LHCN-M2 (cell line): ENCODE results near the gene ZFP36. TPM values are rescaled to one million over a fixed set of nuclear protein-coding genes. Genes with fewer than 3 reads are reported as not detected.
A peak's percentile ranks its signal among the peaks of the same experiment; 100 is the strongest.
"Not testable (repeated sequence)": the region's sequence is repeated elsewhere in the genome, so short reads cannot be mapped to it uniquely, and the experiment has no call there.

ENCODE experiments used
- DNase-seq: peaks from one replicate; pipeline ENCODE4 v3.0.0-alpha.2; 2012; ENCODE audit warnings: low read depth
- total RNA-seq: library from RNA; depleted of rRNA; stranded (reverse); fragments of >200 nt; gene quantifications from 2 replicates; pipeline ENCODE4 v1.2.3, GENCODE V29; 2014; rRNA removed

The ZFP36 gene
- total RNA-seq, 1 experiment from 2014 or later = 15.0 TPM

DNA sequence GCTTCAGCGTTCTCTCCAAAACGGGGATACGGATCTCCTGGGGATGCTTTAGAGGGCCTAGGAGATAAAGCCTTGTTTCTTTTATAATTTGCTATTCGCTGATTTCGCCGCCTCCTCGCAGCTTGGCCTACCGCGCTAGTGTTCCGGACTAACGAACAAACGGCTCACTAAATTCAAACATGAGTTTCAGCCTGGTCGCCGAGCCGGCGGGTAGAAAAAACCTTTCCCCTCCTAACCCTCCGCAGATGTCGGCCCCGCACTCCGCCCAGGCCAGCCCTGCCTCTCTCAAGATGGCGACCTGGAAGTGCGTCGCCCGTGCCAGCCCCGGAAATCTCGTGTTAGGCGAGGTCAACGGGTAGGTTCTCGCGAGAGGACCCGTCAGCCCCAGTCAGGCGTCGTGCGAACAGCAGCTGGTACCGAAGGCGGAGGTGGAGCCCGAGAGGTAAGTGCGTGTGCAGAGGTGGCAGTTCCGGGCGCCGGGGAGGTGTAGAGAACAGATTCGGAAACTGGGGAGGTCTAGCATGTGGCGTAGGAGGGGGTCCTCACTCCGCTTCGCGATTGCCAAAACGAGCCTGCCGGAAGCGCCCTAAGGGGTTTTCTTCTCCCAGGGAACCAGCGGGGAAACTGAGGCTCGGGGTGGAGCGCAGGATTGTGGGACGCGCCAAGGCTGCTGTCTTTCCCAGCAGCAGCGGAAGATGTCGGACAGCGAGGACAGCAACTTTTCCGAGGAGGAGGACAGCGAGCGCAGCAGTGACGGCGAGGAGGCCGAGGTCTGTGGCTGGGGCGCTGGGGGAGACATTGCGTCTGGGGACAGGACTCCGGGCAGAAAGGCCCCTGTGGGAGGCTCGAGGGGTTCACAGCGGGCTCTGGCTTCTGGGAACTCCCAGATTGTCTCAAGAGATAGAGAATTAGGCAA is 38.8 kb downstream of the ZFP36 start, which contains the start of gene SUPT5H:
Gene SUPT5H (plus strand): TSS at position 387 of the 916 bp plus-strand sequence. CDS start 309 bp downstream, at position 696.
- DNase-seq = peak; percentile 95

DNA sequence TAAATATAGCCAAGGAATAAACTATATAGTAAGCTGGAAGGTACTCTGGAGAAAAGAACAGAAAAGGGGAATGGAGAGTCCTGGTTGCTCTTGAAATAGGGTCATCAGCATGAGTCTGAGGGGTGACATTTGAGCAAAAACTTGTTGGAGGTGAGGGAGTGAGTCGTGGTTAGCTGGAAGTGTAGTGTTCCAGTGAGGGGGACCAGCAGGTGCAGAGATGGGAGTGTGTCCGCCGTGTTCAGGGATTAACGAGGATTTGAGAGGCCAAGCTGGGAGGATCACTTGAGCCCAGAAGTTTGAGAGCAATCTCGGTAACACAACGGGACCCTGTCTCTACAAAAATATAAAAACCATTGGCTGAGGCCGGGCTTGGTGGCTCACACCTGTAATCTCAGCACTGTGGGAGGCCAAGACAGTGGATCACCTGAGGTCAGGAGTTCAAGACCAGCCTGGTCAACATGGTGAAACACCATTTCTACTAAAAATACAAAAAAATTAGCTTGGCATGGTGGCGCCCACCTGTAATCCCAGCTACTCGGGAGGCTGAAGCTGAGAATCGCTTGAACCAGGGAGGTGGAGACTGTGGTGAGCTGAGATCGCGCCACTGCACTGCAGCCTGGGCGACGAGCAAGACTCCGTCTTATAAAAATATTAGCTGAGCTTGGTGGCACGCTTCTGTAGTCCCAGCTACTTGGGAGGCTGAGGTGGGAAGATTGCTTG is 39.9 kb downstream of the ZFP36 start:
- no peak for DNase-seq

DNA sequence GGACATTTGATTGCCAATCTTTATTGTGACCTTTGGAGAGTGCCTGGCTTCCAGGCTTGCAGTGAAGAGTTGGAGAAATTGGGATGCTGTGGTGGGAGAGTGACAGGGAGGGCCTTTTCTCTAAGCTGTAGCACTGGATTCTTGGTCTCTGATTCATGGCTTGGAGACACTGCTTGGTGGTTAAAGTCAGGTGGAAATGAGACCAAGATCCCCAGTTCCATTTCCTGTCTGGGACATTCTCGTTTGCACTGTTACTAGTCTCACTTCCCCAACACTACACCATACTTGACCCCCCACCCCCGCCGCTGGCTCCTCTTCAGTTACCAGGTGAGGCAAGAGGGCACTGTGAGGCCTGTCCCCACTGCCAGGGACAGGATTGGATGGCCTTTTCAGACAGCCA is 41.6 kb downstream of the ZFP36 start:
- peak; percentile 56 for DNase-seq

DNA sequence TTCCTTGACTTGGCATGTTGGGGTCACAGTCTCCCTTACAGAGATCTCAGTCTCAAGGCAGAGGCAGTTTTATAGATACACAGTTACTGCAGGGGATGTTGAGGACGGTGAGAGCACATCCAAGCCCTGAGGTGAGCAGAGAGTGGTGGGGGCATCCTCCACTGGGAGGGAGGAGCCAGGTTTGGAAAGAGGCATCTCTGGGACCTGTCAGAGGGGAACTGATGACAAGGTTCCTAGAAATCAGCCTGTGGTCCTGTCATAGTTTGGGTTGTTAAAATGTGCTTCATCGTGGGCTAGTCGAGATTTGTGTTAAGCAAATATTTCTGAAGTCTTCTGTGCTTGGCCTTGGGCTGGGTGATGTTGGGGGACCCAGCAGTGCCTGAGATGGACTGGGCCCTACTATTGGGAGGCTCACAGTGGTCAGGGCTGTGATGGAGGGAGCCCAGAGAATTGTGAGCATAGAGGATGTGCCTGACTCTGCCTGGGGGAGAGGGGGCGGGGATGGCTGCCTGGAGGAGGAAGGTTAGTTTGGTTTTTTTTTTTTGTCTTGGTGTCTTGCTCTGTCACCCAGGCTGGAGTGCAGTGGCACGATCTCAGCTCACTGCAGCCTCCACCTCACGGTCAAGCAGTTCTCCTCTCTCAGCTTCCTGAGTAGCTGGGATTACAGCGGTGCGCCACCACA is 42.6 kb downstream of the ZFP36 start:
- DNase-seq = no peak

DNA sequence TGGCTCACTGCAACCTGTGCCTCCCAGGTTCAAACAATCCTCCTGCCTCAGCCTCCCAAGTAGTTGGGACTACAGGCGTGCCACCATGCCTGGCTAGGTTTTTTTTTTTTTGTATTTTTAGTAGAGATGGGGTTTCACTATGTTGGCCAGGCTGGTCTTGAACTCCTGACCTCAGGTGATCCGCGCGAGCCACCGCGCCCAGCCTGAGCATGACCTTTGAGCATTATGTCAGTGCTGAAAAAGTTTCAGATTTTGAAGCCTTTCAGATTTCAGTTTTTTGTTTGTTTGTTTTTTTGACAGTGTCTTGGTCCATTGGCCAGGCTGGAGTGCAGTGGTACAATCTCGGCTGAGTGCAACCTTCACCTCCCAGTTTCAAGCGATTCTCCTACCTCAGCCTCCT is 44.6 kb downstream of the ZFP36 start:
- not testable (repeated sequence) for DNase-seq

Other genes with a start within 250 kb of the ZFP36 start
- not detected in 2 replicates for gene NCCRP1, start 209.9 kb upstream of the ZFP36 start, total RNA-seq
- not detected in 2 replicates for gene SYCN, start 202.6 kb upstream of the ZFP36 start, total RNA-seq
- gene IFNL3, start 161.8 kb upstream of the ZFP36 start, total RNA-seq = not detected in 2 replicates
- gene IFNL4, start 158.0 kb upstream of the ZFP36 start, total RNA-seq = not detected in 2 replicates
- gene IFNL2, start 138.5 kb upstream of the ZFP36 start, total RNA-seq = not detected in 2 replicates
- not detected in 2 replicates for gene IFNL1, start 110.4 kb upstream of the ZFP36 start, total RNA-seq
- 0.13 TPM in 1 of 2 replicates, not detected in the other for gene LRFN1, start 86.0 kb upstream of the ZFP36 start, total RNA-seq
- not detected in 2 replicates for gene GMFG, start 70.8 kb upstream of the ZFP36 start, total RNA-seq
- gene SAMD4B, start 64.4 kb upstream of the ZFP36 start, total RNA-seq = 90.4 and 126 TPM in 2 replicates
- 51.9 and 61.7 TPM in 2 replicates for gene PAF1, start 15.7 kb upstream of the ZFP36 start, total RNA-seq
- gene MED29, start 15.5 kb upstream of the ZFP36 start, total RNA-seq = 32.8 and 38.7 TPM in 2 replicates
- gene PLEKHG2, start 5.8 kb downstream of the ZFP36 start, total RNA-seq = 19.9 and 23.4 TPM in 2 replicates
- gene RPS16, start 29.1 kb downstream of the ZFP36 start, total RNA-seq = 159 and 209 TPM in 2 replicates
- gene SUPT5H, start 38.7 kb downstream of the ZFP36 start, total RNA-seq = 74.8 and 79.0 TPM in 2 replicates
- 99.1 and 120 TPM in 2 replicates for gene TIMM50, start 74.0 kb downstream of the ZFP36 start, total RNA-seq
- gene DLL3, start 92.1 kb downstream of the ZFP36 start, total RNA-seq = 2.4 and 2.6 TPM in 2 replicates
- gene SELENOV, start 108.3 kb downstream of the ZFP36 start, total RNA-seq = not detected in 2 replicates
- 3.0 and 4.8 TPM in 2 replicates for gene EID2B, start 126.0 kb downstream of the ZFP36 start, total RNA-seq
- gene EID2, start 133.3 kb downstream of the ZFP36 start, total RNA-seq = 9.7 and 14.8 TPM in 2 replicates
- not detected in 2 replicates for gene LGALS13, start 195.7 kb downstream of the ZFP36 start, total RNA-seq
- not detected in 2 replicates for gene LGALS16, start 249.1 kb downstream of the ZFP36 start, total RNA-seq